Endodermal cell (in vitro differentiated cells): Measurements from ENCODE around the gene CPE. TPM values are rescaled to one million over a fixed set of nuclear protein-coding genes. Genes with fewer than 3 reads are reported as not detected.

Source experiments
- DNase-seq: peaks from one replicate; pipeline ENCODE4 v3.0.0-alpha.2; 2017
- H3K27ac ChIP-seq: 2 replicates; pipeline ENCODE4 v1.5.1; 2013; ENCODE audit warnings: mild to moderate bottlenecking, low read depth, low read length, moderate library complexity
- H3K27me3 ChIP-seq: 2 replicates; pipeline ENCODE4 v1.6.1; 2013; ENCODE audit warnings: mild to moderate bottlenecking, low read length, moderate library complexity; ENCODE audit not compliant: insufficient read depth, control insufficient read depth, poor library complexity, severe bottlenecking
- H3K36me3 ChIP-seq: 2 replicates; pipeline ENCODE4 v1.7.0; 2013; ENCODE audit warnings: mild to moderate bottlenecking, low read length, moderate library complexity; ENCODE audit not compliant: control insufficient read depth, insufficient read depth
- H3K4me1 ChIP-seq: one replicate; pipeline ENCODE4 v1.7.0; 2013; ENCODE audit warnings: low read length; ENCODE audit not compliant: control insufficient read depth, insufficient read depth
- H3K4me3 ChIP-seq: 2 replicates; pipeline ENCODE4 v1.5.1; 2013; ENCODE audit warnings: mild to moderate bottlenecking, low read length, moderate library complexity
- H3K9ac ChIP-seq: 2 replicates; pipeline ENCODE4 v1.6.1; 2013; ENCODE audit warnings: mild to moderate bottlenecking, low read length, moderate library complexity; ENCODE audit not compliant: poor library complexity, severe bottlenecking; ENCODE audit errors: extremely low read depth
- H3K9me3 ChIP-seq: 2 replicates; pipeline ENCODE4 v1.6.1; 2013; ENCODE audit warnings: mild to moderate bottlenecking, low read length, moderate library complexity; ENCODE audit not compliant: control insufficient read depth
- H3K27ac Mint-ChIP-seq: 2 replicates; pipeline ENCODE4 v1.8.0; 2020; ENCODE audit warnings: mixed read lengths
- H3K27me3 Mint-ChIP-seq: 2 replicates; pipeline ENCODE4 v1.8.0; 2021; ENCODE audit warnings: mild to moderate bottlenecking, mixed read lengths; ENCODE audit not compliant: insufficient read depth
- H3K36me3 Mint-ChIP-seq: 2 replicates; pipeline ENCODE4 v1.8.0; 2020; ENCODE audit warnings: low read depth, mixed read lengths
- H3K4me1 Mint-ChIP-seq: 2 replicates; pipeline ENCODE4 v1.8.0; 2020; ENCODE audit warnings: mixed read lengths
- H3K4me3 Mint-ChIP-seq: 2 replicates; pipeline ENCODE4 v1.8.0; 2020; ENCODE audit warnings: mild to moderate bottlenecking, moderate library complexity, mixed read lengths
- H3K9me3 Mint-ChIP-seq: 2 replicates; pipeline ENCODE4 v1.8.0; 2020; ENCODE audit warnings: mild to moderate bottlenecking, mixed read lengths
- WGBS, 2 experiments: methylation state at CpG; one replicate each; pipeline versions ENCODE4 v1.1.5 to v1.1.7; 2013; ENCODE audit warnings: missing lambda C conversion rate in 2 of 2, mixed read lengths in 1 of 2; ENCODE audit not compliant: insufficient coverage in 1 of 2, insufficient read length in 1 of 2; 5-methylcytosine and 5-hydroxymethylcytosine counted together
- total RNA-seq, 2 donors: library from RNA; stranded (reverse); fragmentation: NEBNext Ultra II Directional in 1 of 2; extraction: Animal tissue kit (Norgen Biotek cat#: 25700) in 1 of 2; gene quantifications; 2 replicates in 1 of 2; 3 replicates in 1 of 2; pipeline ENCODE4 v1.2.1, GENCODE V29; 2021
- TF ChIP-seq, protein P1 (sequence below): fragments of 200-600 bp; sonication (generic); conservative IDR thresholded peaks from 2 replicates; pipeline ENCODE4 v1.5.0; 2021; ENCODE audit warnings: antibody characterized with exemption, mild to moderate bottlenecking

Gene CPE
- total RNA-seq, 2 donors from 2014 or later = 237 to 298 TPM

DNA sequence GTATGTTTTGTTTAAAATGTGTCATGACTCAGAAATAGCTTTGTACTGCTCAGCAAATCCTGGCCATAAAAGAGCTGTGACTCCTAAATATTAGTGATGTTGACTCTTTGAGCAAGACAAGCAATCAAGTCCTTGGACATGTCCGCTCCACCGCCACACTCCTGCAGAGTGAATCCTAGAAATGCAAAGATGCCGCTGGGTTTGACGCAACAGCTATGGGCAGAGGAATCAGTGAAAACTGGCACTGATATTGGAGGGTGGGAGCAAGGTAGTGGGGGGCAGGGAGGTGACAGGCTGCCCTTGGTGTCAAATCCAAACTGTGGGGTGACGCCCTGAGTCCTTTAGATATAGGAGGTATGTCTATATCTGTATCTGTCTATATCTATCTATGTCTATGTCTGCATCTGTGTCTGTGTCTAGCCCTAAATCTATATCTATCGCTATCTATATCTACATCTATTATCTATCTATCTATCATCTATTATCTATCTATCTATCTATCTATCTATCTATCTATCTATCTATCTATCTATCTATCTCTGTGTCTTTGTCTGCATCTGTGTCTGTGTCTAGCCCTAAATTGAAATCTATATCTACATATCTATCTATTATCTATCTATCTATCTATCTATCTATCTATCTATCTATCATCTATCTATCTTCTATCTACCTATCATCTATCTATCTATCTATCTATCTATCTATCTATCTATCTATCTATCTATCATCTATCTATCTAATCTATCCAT is 129.7 kb downstream of the CPE start:
- no peak for DNase-seq
- no peak overlapping the region for H3K27ac Mint-ChIP-seq
- Histone ChIP-seq H3K36me3 (no peaks in the 10 kb centered on the region), H3K4me3 (no peak overlapping the region), H3K27me3 (no peaks in the 10 kb centered on the region), H3K4me1 (peaks cover 2% of the 10 kb centered on the region), H3K9me3 (no peaks in the 10 kb centered on the region), H3K27ac (no peak overlapping the region), H3K9ac (no peak overlapping the region)
- no peak overlapping the region for H3K4me3 Mint-ChIP-seq
- peaks cover 27% of the 10 kb centered on the region for H3K27me3 Mint-ChIP-seq
- 94 to 95% methylated on average over 3 to 5 of the region's 6 CpGs for WGBS, 2 experiments
- no peaks in the 10 kb centered on the region for H3K9me3 Mint-ChIP-seq
- peaks cover 11% of the 10 kb centered on the region for H3K4me1 Mint-ChIP-seq
- no peaks in the 10 kb centered on the region for H3K36me3 Mint-ChIP-seq
- TF ChIP-seq, protein P1, sequence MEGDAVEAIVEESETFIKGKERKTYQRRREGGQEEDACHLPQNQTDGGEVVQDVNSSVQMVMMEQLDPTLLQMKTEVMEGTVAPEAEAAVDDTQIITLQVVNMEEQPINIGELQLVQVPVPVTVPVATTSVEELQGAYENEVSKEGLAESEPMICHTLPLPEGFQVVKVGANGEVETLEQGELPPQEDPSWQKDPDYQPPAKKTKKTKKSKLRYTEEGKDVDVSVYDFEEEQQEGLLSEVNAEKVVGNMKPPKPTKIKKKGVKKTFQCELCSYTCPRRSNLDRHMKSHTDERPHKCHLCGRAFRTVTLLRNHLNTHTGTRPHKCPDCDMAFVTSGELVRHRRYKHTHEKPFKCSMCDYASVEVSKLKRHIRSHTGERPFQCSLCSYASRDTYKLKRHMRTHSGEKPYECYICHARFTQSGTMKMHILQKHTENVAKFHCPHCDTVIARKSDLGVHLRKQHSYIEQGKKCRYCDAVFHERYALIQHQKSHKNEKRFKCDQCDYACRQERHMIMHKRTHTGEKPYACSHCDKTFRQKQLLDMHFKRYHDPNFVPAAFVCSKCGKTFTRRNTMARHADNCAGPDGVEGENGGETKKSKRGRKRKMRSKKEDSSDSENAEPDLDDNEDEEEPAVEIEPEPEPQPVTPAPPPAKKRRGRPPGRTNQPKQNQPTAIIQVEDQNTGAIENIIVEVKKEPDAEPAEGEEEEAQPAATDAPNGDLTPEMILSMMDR = no peak

DNA sequence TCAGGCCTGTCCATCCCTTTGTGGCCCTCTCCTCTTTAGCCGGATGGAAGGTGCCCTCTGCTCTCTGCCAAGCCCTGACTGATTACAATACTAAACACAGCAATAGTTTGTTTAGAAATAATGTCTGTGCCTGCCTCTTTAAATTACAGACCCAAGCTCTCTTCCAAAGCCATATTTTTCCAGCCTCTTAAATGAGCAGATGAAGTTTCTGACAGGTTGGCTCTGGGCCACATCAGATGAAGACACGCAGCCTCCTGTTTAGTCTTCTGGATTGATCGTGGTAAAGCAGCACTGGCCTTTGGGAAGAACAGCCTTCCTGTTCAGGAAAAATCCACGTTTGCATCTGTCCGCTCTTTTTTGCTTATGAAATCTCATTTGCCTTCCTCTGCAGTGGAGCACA is 133.6 kb downstream of the CPE start:
- TF ChIP-seq, protein P1 = no peak

DNA sequence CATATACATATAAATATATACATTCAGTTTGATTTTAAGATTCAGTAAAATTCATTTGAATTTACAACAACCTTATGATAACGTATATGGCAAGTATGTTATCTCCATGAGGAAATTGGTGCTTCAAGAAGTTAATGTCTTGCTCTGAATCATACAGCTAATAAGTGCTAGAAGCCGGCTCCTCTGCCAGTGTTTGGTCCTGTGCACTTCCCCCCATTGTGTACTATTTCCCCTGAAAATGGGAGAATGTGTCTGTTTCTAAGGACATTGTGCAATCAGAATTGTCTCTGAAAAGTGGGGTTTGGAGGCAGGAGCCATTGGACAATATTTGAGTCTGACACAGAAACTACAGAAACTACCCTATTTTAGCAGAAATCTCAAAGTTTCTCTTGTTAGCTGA is 135.9 kb downstream of the CPE start:
- TF ChIP-seq, protein P1 = no peak
- no peaks in the 10 kb centered on the region for H3K36me3 ChIP-seq
- 93% methylated on average over 2 of the region's 2 CpGs; no CpG with 5 or more reads in 1 of the 2 experiments for WGBS, 2 experiments
- H3K36me3 Mint-ChIP-seq = no peaks in the 10 kb centered on the region
- no peak for DNase-seq
- no peaks in the 10 kb centered on the region for H3K27me3 ChIP-seq
- peaks cover 4% of the 10 kb centered on the region for H3K27me3 Mint-ChIP-seq
- H3K4me3 ChIP-seq = no peak overlapping the region
- H3K9me3 ChIP-seq = no peaks in the 10 kb centered on the region
- H3K4me1 ChIP-seq = no peaks in the 10 kb centered on the region
- no peak overlapping the region for H3K27ac Mint-ChIP-seq
- H3K9me3 Mint-ChIP-seq = no peaks in the 10 kb centered on the region
- H3K4me3 Mint-ChIP-seq = no peak overlapping the region
- no peak overlapping the region for H3K9ac ChIP-seq
- no peaks in the 10 kb centered on the region for H3K4me1 Mint-ChIP-seq
- no peak overlapping the region for H3K27ac ChIP-seq

More for the DNA sequence above, 133.6 kb downstream of the CPE start:
- Histone ChIP-seq H3K36me3 (no peaks in the 10 kb centered on the region), H3K27ac (no peak overlapping the region), H3K4me3 (no peak overlapping the region), H3K4me1 (no peaks in the 10 kb centered on the region), H3K27me3 (no peaks in the 10 kb centered on the region), H3K9me3 (no peaks in the 10 kb centered on the region), H3K9ac (no peak overlapping the region)
- WGBS, 2 experiments = 92 to 98% methylated on average over 4 to 5 of the region's 5 CpGs
- Mint-ChIP-seq H3K27me3 (peaks cover 15% of the 10 kb centered on the region), H3K36me3 (no peaks in the 10 kb centered on the region), H3K4me1 (no peaks in the 10 kb centered on the region), H3K27ac (no peak overlapping the region), H3K9me3 (no peaks in the 10 kb centered on the region), H3K4me3 (no peak overlapping the region)
- no peak for DNase-seq
